Naive thymus-derived CD4-positive, alpha-beta T cell (primary cell): ENCODE data around the gene NR5A1. TPM values are rescaled to one million over a fixed set of nuclear protein-coding genes. Genes with fewer than 3 reads are reported as not detected.

Experiments
- ATAC-seq: fragments of 150-1000 bp; cut with Tn5 transposase; 2 replicates; pipeline ENCODE4 v1.10.0; 2021; ENCODE audit warnings: mild to moderate bottlenecking, moderate library complexity
- CTCF ChIA-PET: fragments of 350-600 bp; sonication (Branson Sonifier 250); formaldehyde crosslinking; loops from one replicate; lab custom pipeline; 2021; ENCODE audit warnings: antibody characterized with exemption; lab: Charles Lee
- POLR2A ChIA-PET: fragments of 350-600 bp; sonication (Branson Sonifier 250); formaldehyde crosslinking; loops from one replicate; lab custom pipeline; 2021; ENCODE audit warnings: antibody characterized with exemption, inconsistent platforms; lab: Charles Lee
- DNase-seq, 9 donors: peaks; one replicate each; pipeline versions ENCODE4 v3.0.0 to v3.0.0-alpha.2; 2020 to 2022; ENCODE audit warnings: mixed read lengths in 1 of 9
- H3K27ac ChIP-seq: one replicate; pipeline ENCODE4 v1.7.0; 2013; ENCODE audit warnings: mild to moderate bottlenecking, low read depth, low read length, moderate library complexity
- H3K27me3 ChIP-seq, 2 donors: one replicate each; pipeline ENCODE4 v1.7.0; 2013; ENCODE audit warnings: low read length in 2 of 2, mild to moderate bottlenecking in 2 of 2, moderate library complexity in 2 of 2; ENCODE audit not compliant: control insufficient read depth in 2 of 2, insufficient read depth in 2 of 2
- H3K36me3 ChIP-seq, 3 experiments: 1 replicate in 2 of 3; 2 replicates in 1 of 3; pipeline ENCODE4 v1.7.0; 2013; ENCODE audit warnings: low read length in 3 of 3, mild to moderate bottlenecking in 3 of 3, moderate library complexity in 1 of 3; ENCODE audit not compliant: insufficient read depth in 3 of 3, control insufficient read depth in 2 of 3
- H3K4me1 ChIP-seq, 2 donors: one replicate each; pipeline ENCODE4 v1.7.0; 2013; ENCODE audit warnings: low read length in 2 of 2, mild to moderate bottlenecking in 2 of 2, moderate library complexity in 1 of 2; ENCODE audit not compliant: control insufficient read depth in 2 of 2, insufficient read depth in 2 of 2
- H3K4me3 ChIP-seq: 2 replicates; pipeline ENCODE4 v1.7.0; 2013; ENCODE audit warnings: mild to moderate bottlenecking, low read length
- H3K9me3 ChIP-seq, 3 experiments: 1 replicate in 2 of 3; 2 replicates in 1 of 3; pipeline ENCODE4 v1.7.0; 2013; ENCODE audit warnings: low read length in 3 of 3; ENCODE audit not compliant: control insufficient read depth in 2 of 3
- H3K27ac Mint-ChIP-seq, 9 donors: one replicate each; pipeline ENCODE4 v1.8.0; 2020 to 2022; ENCODE audit warnings: mixed read lengths in 9 of 9, mild to moderate bottlenecking in 8 of 9, moderate library complexity in 5 of 9, inconsistent platforms in 2 of 9
- H3K27me3 Mint-ChIP-seq, 5 donors: one replicate each; pipeline ENCODE4 v1.8.0; 2021 to 2022; ENCODE audit warnings: mixed read lengths in 5 of 5, mild to moderate bottlenecking in 1 of 5
- H3K36me3 Mint-ChIP-seq, 5 donors: one replicate each; pipeline ENCODE4 v1.8.0; 2020 to 2022; ENCODE audit warnings: mixed read lengths in 5 of 5, mild to moderate bottlenecking in 3 of 5, inconsistent platforms in 1 of 5
- H3K4me1 Mint-ChIP-seq, 7 donors: one replicate each; pipeline ENCODE4 v1.8.0; 2020 to 2022; ENCODE audit warnings: mixed read lengths in 7 of 7, mild to moderate bottlenecking in 3 of 7, inconsistent platforms in 1 of 7
- H3K4me3 Mint-ChIP-seq, 10 donors: one replicate each; pipeline ENCODE4 v1.8.0; 2020 to 2022; ENCODE audit warnings: mild to moderate bottlenecking in 10 of 10, mixed read lengths in 10 of 10, moderate library complexity in 6 of 10, inconsistent platforms in 2 of 10
- H3K9me3 Mint-ChIP-seq, 11 donors: one replicate each; pipeline ENCODE4 v1.8.0; 2020 to 2022; ENCODE audit warnings: mixed read lengths in 11 of 11, mild to moderate bottlenecking in 4 of 11, inconsistent platforms in 1 of 11, moderate library complexity in 1 of 11
- intact Hi-C, 2 donors: fragments of 100-400 bp; cut with micrococcal nuclease; formaldehyde crosslinking; loops; one replicate each; pipeline ENCODE4 v1.15.1; 2023
- polyA plus RNA-seq, 2 donors: library from polyadenylated mRNA; unstranded; fragments of 300-500 nt; fragmentation: Illumina TruSeq; gene quantifications; one replicate each; pipeline ENCODE4 v1.2.3, GENCODE V29; 2021
- total RNA-seq, 6 experiments: library from RNA in 5 of 6; stranded (reverse) in 5 of 6; gene quantifications; 1 replicate in 5 of 6; 2 replicates in 1 of 6; pipeline ENCODE4 v1.2.3 and lab custom pipeline; 2021 to 2026

The NR5A1 gene
- total and polyA plus RNA-seq, 7 experiments from 2014 or later, result 0.11 TPM; not detected in 6

- Mint-ChIP-seq H3K9me3 (peaks cover 0 to 2% (median 0%) of the 10 kb centered on the region in 11 donors), H3K27ac (no peak overlapping the region), H3K4me1 (peaks cover 0 to 7% (median 2%) of the 10 kb centered on the region in 7 donors), H3K27me3 (no peaks in the 10 kb centered on the region), H3K36me3 (no peaks in the 10 kb centered on the region), H3K4me3 (no peak overlapping the region)
- POLR2A ChIA-PET, result no interaction called here
- no peaks in the 10 kb centered on the region for H3K27me3 ChIP-seq
- no peaks in the 10 kb centered on the region for H3K9me3 ChIP-seq
- no peak overlapping the region for H3K4me3 ChIP-seq
- H3K27ac ChIP-seq, result no peak overlapping the region
- no peak for DNase-seq
- H3K36me3 ChIP-seq, result no peaks in the 10 kb centered on the region
- no peaks in the 10 kb centered on the region for H3K4me1 ChIP-seq
- ATAC-seq, result no peak
- intact Hi-C loops, result no loop called here
- CTCF ChIA-PET, result no interaction called here
These were observed 17.2 kb downstream of the NR5A1 start for GRCh38 chr9:124490004-124490403.

DNA sequence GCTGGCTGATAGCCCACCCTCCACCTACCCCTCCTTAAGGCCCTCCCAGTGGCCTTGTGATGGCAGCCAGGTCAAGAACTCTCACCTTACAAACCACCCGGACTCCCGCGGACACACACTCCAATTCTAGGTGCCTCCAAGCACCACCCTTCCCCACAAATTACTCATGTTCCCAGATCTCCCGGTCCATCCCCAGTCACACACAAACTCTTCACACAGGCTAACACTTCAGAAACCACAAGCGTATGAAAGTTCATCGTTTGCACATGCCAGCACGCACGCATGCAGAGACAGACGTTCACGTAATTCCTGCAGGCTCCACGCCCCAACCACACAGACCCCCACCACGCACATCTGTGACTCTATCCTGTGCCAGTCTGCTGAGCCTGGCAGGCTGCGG lies 18.0 kb downstream of the NR5A1 start:
- no peaks in the 10 kb centered on the region for H3K27me3 Mint-ChIP-seq
- Histone ChIP-seq H3K4me3 (no peak overlapping the region), H3K27ac (no peak overlapping the region), H3K9me3 (no peaks in the 10 kb centered on the region), H3K27me3 (no peaks in the 10 kb centered on the region), H3K36me3 (no peaks in the 10 kb centered on the region), H3K4me1 (no peaks in the 10 kb centered on the region)
- peaks cover 0 to 4% (median under 1%) of the 10 kb centered on the region in 7 donors for H3K4me1 Mint-ChIP-seq
- H3K9me3 Mint-ChIP-seq, result peaks cover 0 to 2% (median 0%) of the 10 kb centered on the region in 11 donors
- intact Hi-C loops, result no loop called here
- no peaks in the 10 kb centered on the region for H3K36me3 Mint-ChIP-seq
- no peak overlapping the region for H3K27ac Mint-ChIP-seq
- ATAC-seq (no peak), DNase-seq (no peak)
- no peak overlapping the region for H3K4me3 Mint-ChIP-seq
- POLR2A ChIA-PET, result no interaction called here
- CTCF ChIA-PET, result no interaction called here

DNA sequence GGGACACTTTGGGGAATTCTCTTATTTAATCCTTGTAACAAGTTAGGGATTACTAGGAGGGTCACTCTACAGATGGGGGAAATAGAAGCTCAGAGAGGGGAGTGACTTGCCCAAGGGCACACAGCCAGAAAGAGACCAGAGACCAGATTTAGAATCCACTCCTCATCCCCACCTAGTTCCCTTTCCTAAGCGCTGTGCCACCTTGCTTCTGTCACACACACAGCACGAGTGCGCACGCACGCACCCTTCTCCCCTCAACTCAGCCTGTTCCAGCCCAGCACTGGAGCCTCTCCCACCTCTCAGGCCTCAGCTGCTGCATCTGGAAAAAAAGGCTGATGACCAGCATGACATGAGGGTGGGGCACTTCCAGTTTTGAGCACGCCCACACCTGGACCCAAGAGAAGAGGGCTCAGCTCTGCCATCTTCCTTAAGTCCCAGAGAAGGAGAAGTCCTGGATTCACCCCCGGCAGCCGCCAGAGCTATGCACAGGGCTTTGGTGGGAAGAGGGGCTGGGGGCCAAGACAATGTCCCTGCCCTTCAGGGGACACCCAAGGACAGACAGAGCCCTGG lies 18.5 kb downstream of the NR5A1 start:
- POLR2A ChIA-PET, result no interaction called here
- Histone ChIP-seq H3K4me3 (no peak overlapping the region), H3K4me1 (no peaks in the 10 kb centered on the region), H3K27ac (no peak overlapping the region), H3K9me3 (no peaks in the 10 kb centered on the region), H3K27me3 (no peaks in the 10 kb centered on the region), H3K36me3 (no peaks in the 10 kb centered on the region)
- H3K27ac Mint-ChIP-seq, result no peak overlapping the region
- DNase-seq, result no peak
- no peaks in the 10 kb centered on the region for H3K4me1 Mint-ChIP-seq
- ATAC-seq, result no peak
- H3K4me3 Mint-ChIP-seq, result no peak overlapping the region
- peaks cover 0 to 4% (median 0%) of the 10 kb centered on the region in 11 donors for H3K9me3 Mint-ChIP-seq
- no peaks in the 10 kb centered on the region for H3K27me3 Mint-ChIP-seq
- CTCF ChIA-PET, result no interaction called here
- no peaks in the 10 kb centered on the region for H3K36me3 Mint-ChIP-seq
- intact Hi-C loops, result no loop called here

GRCh38 chr9:124487260-124488182 lies 19.7 kb downstream of the NR5A1 start:
- H3K4me3 ChIP-seq, result no peak overlapping the region
- H3K9me3 ChIP-seq, result no peaks in the 10 kb centered on the region
- ChIA-PET CTCF (no interaction called here), POLR2A (no interaction called here)
- no peaks in the 10 kb centered on the region for H3K4me1 ChIP-seq
- intact Hi-C loops, result no loop called here
- Mint-ChIP-seq H3K4me3 (no peak overlapping the region), H3K27me3 (no peaks in the 10 kb centered on the region), H3K9me3 (peaks cover 0 to 5% (median 0%) of the 10 kb centered on the region in 11 donors), H3K4me1 (no peaks in the 10 kb centered on the region), H3K27ac (no peak overlapping the region), H3K36me3 (no peaks in the 10 kb centered on the region)
- no peaks in the 10 kb centered on the region for H3K27me3 ChIP-seq
- H3K36me3 ChIP-seq, result no peaks in the 10 kb centered on the region
- H3K27ac ChIP-seq, result no peak overlapping the region
- DNase-seq (no peak), ATAC-seq (no peak)

- H3K9me3 Mint-ChIP-seq, result peaks cover 0 to 5% (median 0%) of the 10 kb centered on the region in 11 donors
- H3K27ac ChIP-seq, result no peak overlapping the region
- intact Hi-C loops, result no loop called here
- no peaks in the 10 kb centered on the region for H3K4me1 ChIP-seq
- H3K27ac Mint-ChIP-seq, result no peak overlapping the region
- POLR2A ChIA-PET, result no interaction called here
- CTCF ChIA-PET, result no interaction called here
- DNase-seq, result no peak
- H3K27me3 ChIP-seq, result no peaks in the 10 kb centered on the region
- no peaks in the 10 kb centered on the region for H3K4me1 Mint-ChIP-seq
- H3K9me3 ChIP-seq, result no peaks in the 10 kb centered on the region
- H3K36me3 Mint-ChIP-seq, result no peaks in the 10 kb centered on the region
- H3K4me3 ChIP-seq, result no peak overlapping the region
- H3K4me3 Mint-ChIP-seq, result no peak overlapping the region
- no peaks in the 10 kb centered on the region for H3K36me3 ChIP-seq
- H3K27me3 Mint-ChIP-seq, result no peaks in the 10 kb centered on the region
- no peak for ATAC-seq
These were observed 20.4 kb downstream of the NR5A1 start for GRCh38 chr9:124486778-124487259.

- H3K4me3 ChIP-seq, result no peak overlapping the region
- intact Hi-C loops, result no loop called here
- no peaks in the 10 kb centered on the region for H3K9me3 ChIP-seq
- H3K27me3 ChIP-seq, result no peaks in the 10 kb centered on the region
- ATAC-seq (no peak), DNase-seq (no peak)
- H3K36me3 Mint-ChIP-seq, result no peaks in the 10 kb centered on the region
- H3K27ac Mint-ChIP-seq, result no peak overlapping the region
- H3K4me3 Mint-ChIP-seq, result no peak overlapping the region
- POLR2A ChIA-PET, result no interaction called here
- no peaks in the 10 kb centered on the region for H3K36me3 ChIP-seq
- H3K27ac ChIP-seq, result no peak overlapping the region
- no peaks in the 10 kb centered on the region for H3K4me1 Mint-ChIP-seq
- CTCF ChIA-PET, result no interaction called here
- peaks cover 0 to 5% (median 0%) of the 10 kb centered on the region in 11 donors for H3K9me3 Mint-ChIP-seq
- no peaks in the 10 kb centered on the region for H3K4me1 ChIP-seq
- H3K27me3 Mint-ChIP-seq, result no peaks in the 10 kb centered on the region
These were observed 21.3 kb downstream of the NR5A1 start for GRCh38 chr9:124485936-124486335.
